K562 (cell line): ENCODE results near the gene MFSD12. TPM values are rescaled to one million over a fixed set of nuclear protein-coding genes. Genes with fewer than 3 reads are reported as not detected.

ENCODE experiments used
- ATAC-seq: fragments of 200-7000 bp; cut with Tn5 transposase; 3 replicates; pipeline ENCODE4 v1.9.1; 2020; ENCODE audit warnings: moderate library complexity
- Bru-seq: library from RNA; stranded (reverse); fragments of 400-500 nt; gene quantifications from one replicate; lab custom pipeline; 2021; lab: Mats Ljungman, UMichigan
- BruChase-seq, 2 experiments: library from RNA; stranded (reverse); fragments of 400-500 nt; gene quantifications; one replicate each; lab custom pipeline; 2021; lab: Mats Ljungman, UMichigan
- BruUV-seq: library from RNA; stranded (reverse); fragments of 400-500 nt; replicated peaks from 2 replicates; lab custom pipeline; 2021; lab: Mats Ljungman, UMichigan
- CTCF ChIA-PET: fragments of 300-600 bp; formaldehyde crosslinking; extraction: SDS; loops from one replicate; lab custom pipeline; 2021; ENCODE audit warnings: low intra/inter-chr PET ratio; lab: Yijun Ruan, JAX
- POLR2A ChIA-PET: fragments of 300-600, 350-650 bp; sonication (Branson Sonifier 250); formaldehyde crosslinking; extraction: SDS; loops from one replicate; lab custom pipeline; 2021; ENCODE audit warnings: antibody characterized with exemption, inconsistent platforms; lab: Yijun Ruan, JAX
- DNase-seq, 4 experiments: peaks; one replicate each; pipeline versions ENCODE4 v3.0.0 to v3.0.0-alpha.2; 2011 to 2018; ENCODE audit warnings: low spot score in 3 of 4, mixed read lengths in 3 of 4; ENCODE audit errors: extremely low read depth in 1 of 4
- FAIRE-seq: peaks from 2 replicates; lab custom pipeline; 2011; peaks lifted over from hg19 to GRCh38; lab: Jason Lieb, UNC
- H2AFZ ChIP-seq: 2 replicates; pipeline ENCODE4 v1.6.0; 2011; ENCODE audit warnings: low read depth, low read length, control low read depth, inconsistent platforms
- H3K27ac ChIP-seq: fragments of 200-600 bp; 3 replicates; pipeline ENCODE4 v1.8.0; 2011; ENCODE audit warnings: low read depth, mild to moderate bottlenecking, control low read depth, inconsistent platforms, low read length, moderate library complexity, mixed read lengths; ENCODE audit errors: extremely low read depth
- H3K27me3 ChIP-seq, 2 experiments: fragments of 300-600 bp in 1 of 2; 2 replicates in 1 of 2; 3 replicates in 1 of 2; pipeline versions ENCODE4 v1.6.0 to v1.8.0; 2011; ENCODE audit warnings: inconsistent platforms in 2 of 2, low read length in 2 of 2, mild to moderate bottlenecking in 1 of 2, mixed read lengths in 1 of 2, moderate library complexity in 1 of 2; ENCODE audit not compliant: control insufficient read depth in 2 of 2, insufficient read depth in 2 of 2
- H3K36me3 ChIP-seq: fragments of 300-600 bp; 3 replicates; pipeline ENCODE4 v1.8.0; 2011; ENCODE audit warnings: mild to moderate bottlenecking, low read length, inconsistent platforms; ENCODE audit not compliant: control insufficient read depth, insufficient read depth
- H3K4me1 ChIP-seq, 2 experiments: fragments of 200-600 bp in 1 of 2; replicated peaks in 1 of 2; 2 replicates in 1 of 2; 3 replicates in 1 of 2; pipeline versions ENCODE4 v1.5.1 to v1.8.0; 2011; ENCODE audit warnings: inconsistent platforms in 2 of 2, low read length in 2 of 2, mild to moderate bottlenecking in 1 of 2, mixed read lengths in 1 of 2, moderate library complexity in 1 of 2; ENCODE audit not compliant: control insufficient read depth in 2 of 2, insufficient read depth in 2 of 2
- H3K4me2 ChIP-seq: 2 replicates; pipeline ENCODE4 v1.6.1; 2011; ENCODE audit warnings: low read length, control low read depth, inconsistent platforms, mixed read lengths; ENCODE audit not compliant: insufficient read depth
- H3K4me3 ChIP-seq: fragments of 200-600 bp; sonication (generic), shearing (Covaris generic); 2 replicates; pipeline ENCODE4 v1.5.1; 2016; ENCODE audit warnings: control low read depth, inconsistent platforms
- H3K79me2 ChIP-seq: fragments of 200-600 bp; 3 replicates; pipeline ENCODE4 v1.8.0; 2011; ENCODE audit warnings: low read length, inconsistent platforms; ENCODE audit not compliant: control insufficient read depth, insufficient read depth
- H3K9ac ChIP-seq, 2 experiments: 2 replicates each; pipeline versions ENCODE4 v1.6.0 to v1.6.1; 2011; ENCODE audit warnings: low read depth in 2 of 2, low read length in 2 of 2, control low read depth in 1 of 2, inconsistent platforms in 1 of 2, mild to moderate bottlenecking in 1 of 2, mixed read lengths in 1 of 2; ENCODE audit not compliant: insufficient read depth in 1 of 2
- H3K9me1 ChIP-seq: one replicate; pipeline ENCODE4 v1.6.0; 2011; ENCODE audit warnings: inconsistent platforms, mild to moderate bottlenecking, low read length, moderate library complexity; ENCODE audit not compliant: control insufficient read depth, insufficient read depth
- H3K9me3 ChIP-seq: replicated peaks from 2 replicates; pipeline ENCODE4 v1.5.1; 2011; ENCODE audit warnings: low read depth, low read length, inconsistent platforms; ENCODE audit not compliant: control insufficient read depth, insufficient read depth
- H4K20me1 ChIP-seq: replicated peaks from 2 replicates; pipeline ENCODE4 v1.6.1; 2011; ENCODE audit warnings: low read length, inconsistent platforms, mixed read lengths; ENCODE audit not compliant: control insufficient read depth, insufficient read depth
- FOS ChIP-seq: IDR thresholded peaks from 3 replicates; pipeline ENCODE4 v1.6.1; 2011; ENCODE audit not compliant: insufficient read length; ENCODE audit errors: extremely low read depth
- HDGF ChIP-seq: fragments of 450-650 bp; IDR thresholded peaks from 2 replicates; pipeline ENCODE4 v1.6.1; 2016
- MTA1 ChIP-seq: fragments of 450-650 bp; IDR thresholded peaks from 2 replicates; pipeline ENCODE4 v1.6.1; 2017; ENCODE audit warnings: borderline replicate concordance
- PCBP1 ChIP-seq: fragments of 200-400 bp; formaldehyde crosslinking; IDR thresholded peaks from 2 replicates; pipeline ENCODE4 v1.6.1; 2018; ENCODE audit warnings: mild to moderate bottlenecking, low read depth, low read length; ENCODE audit not compliant: poor library complexity, severe bottlenecking
- RNF2 ChIP-seq: sonication (generic); IDR thresholded peaks from 2 replicates; pipeline ENCODE4 v1.6.1; 2016
- SAFB ChIP-seq: fragments of 200-400 bp; formaldehyde crosslinking; IDR thresholded peaks from 2 replicates; pipeline ENCODE4 v1.6.1; 2017; ENCODE audit warnings: low read depth, low read length, borderline replicate concordance
- WGBS: fragments of 100-300 bp; shearing (Covaris generic); methylation state at CpG from one replicate; pipeline ENCODE4 v1.1.6; 2016; ENCODE audit warnings: low coverage, mixed read lengths; ENCODE audit not compliant: insufficient coverage; ENCODE audit errors: missing lambda C conversion rate; 5-methylcytosine and 5-hydroxymethylcytosine counted together
- in situ Hi-C: fragments of 300-500 bp; cut with MboI; formaldehyde crosslinking; loops from 4 replicates; pipeline ENCODE4 v1.15.0; 2018; ENCODE audit warnings: inconsistent platforms, mixed read lengths
- intact Hi-C: fragments of 100-400 bp; cut with micrococcal nuclease; formaldehyde crosslinking; loops from 2 replicates; pipeline ENCODE4 v1.14.2; 2022
- long read RNA-seq, 3 experiments: library from polyadenylated mRNA in 2 of 3; library from RNA in 1 of 3; unstranded in 2 of 3; stranded (forward) in 1 of 3; transcript quantifications; one replicate each; pipeline ENCODE4 v2.0.0, GENCODE V29; 2019 to 2022
- polyA minus RNA-seq, 3 experiments: library from RNA; depleted of rRNA, polyadenylated mRNA; stranded (reverse); fragments of >200 nt; gene quantifications; 2 replicates each; pipeline ENCODE4 v1.2.3, GENCODE V29; 2011
- polyA plus RNA-seq, 8 experiments: library from polyadenylated mRNA; depleted of rRNA in 4 of 8; stranded (reverse) in 5 of 8; unstranded in 3 of 8; fragments of >200 nt; fragmentation: Nextera tagmentation in 2 of 8; fragmentation: Illumina TruSeq in 1 of 8; extraction: Ambion mirVana in 2 of 8; extraction: Trizol in 1 of 8; gene quantifications; 2 replicates each; pipeline versions ENCODE4 v1.2.1 to v1.2.3, GENCODE V29; 2011 to 2014; ENCODE audit warnings: inconsistent platforms in 1 of 8, missing spikeins in 1 of 8
- total RNA-seq, 7 experiments: library from RNA; depleted of rRNA in 6 of 7; stranded (reverse); fragments of >200 nt in 6 of 7; fragmentation: Illumina TruSeq in 2 of 7; extraction: Trizol in 2 of 7; gene quantifications; 2 replicates each; pipeline versions ENCODE4 v1.2.1 to v1.2.3, GENCODE V29; 2011 to 2021; ENCODE audit warnings: low replicate concordance in 1 of 7
- TF ChIP-seq, protein P1 (sequence below), 3 experiments: fragments of 200-800 bp in 1 of 3; sonication (Bioruptor generic) in 1 of 3; sonication (generic) in 1 of 3; formaldehyde crosslinking in 1 of 3; IDR thresholded peaks; 2 replicates each; pipeline versions ENCODE4 v1.6.1 to v1.8.0; 2016 to 2022; ENCODE audit warnings: mild to moderate bottlenecking in 2 of 3, missing compliant biosample characterization in 2 of 3, missing genetic modification characterization in 2 of 3, missing genetic modification reagents in 1 of 3
- TF ChIP-seq, protein P2 (sequence below): fragments of 250-450 bp; sonication (Bioruptor Pico); IDR thresholded peaks from 2 replicates; pipeline ENCODE4 v1.5.0; 2021
- TF ChIP-seq, protein P3 (sequence below): sonication (generic); formaldehyde crosslinking; IDR thresholded peaks from 2 replicates; pipeline ENCODE4 v1.8.1; 2023; ENCODE audit warnings: mild to moderate bottlenecking, missing genetic modification reagents, moderate library complexity

MFSD12 gene
- 80.9 and 267 TPM in 2 replicates for total RNA-seq (2011; cell fraction: chromatin; rRNA removed; ENCODE audit: low replicate concordance)
- 253 and 311 TPM in 2 replicates for total RNA-seq (2011; cell fraction: nucleolus; rRNA removed)
- 151 and 160 TPM in 2 replicates for total RNA-seq (2011; cell fraction: nucleoplasm; rRNA removed)
- total RNA-seq (2014; rRNA removed) = 99.9 and 103 TPM in 2 replicates
- 18.8 and 21.5 TPM in 2 replicates for total RNA-seq (2014; rRNA removed; fragmentation: Illumina TruSeq; extraction: Trizol)
- total RNA-seq (2015; rRNA removed; fragmentation: Illumina TruSeq; extraction: Trizol) = 34.8 and 40.7 TPM in 2 replicates
- 110 and 112 TPM in 2 replicates for total RNA-seq (2021)
- 31.8 and 53.9 TPM in 2 replicates for polyA plus RNA-seq (2011; rRNA removed)
- polyA plus RNA-seq (2011; cell fraction: cytosol; rRNA removed) = 48.2 and 140 TPM in 2 replicates
- polyA plus RNA-seq (2011; cell fraction: nucleus; rRNA removed) = 127 and 224 TPM in 2 replicates
- 63.5 and 81.8 TPM in 2 replicates for polyA plus RNA-seq (2012)
- 28.2 and 63.0 TPM in 2 replicates for polyA plus RNA-seq (2014; fragmentation: Illumina TruSeq; extraction: Trizol)
- polyA plus RNA-seq (2014; fragmentation: Nextera tagmentation; extraction: Ambion mirVana) = 1 to 10 TPM in 1 of 2 experiments, under 1 TPM in 1; 0.69 to 1.7 TPM
- 79.9 and 80.7 TPM in 2 replicates for polyA plus RNA-seq (2014; rRNA removed)
- 19.6 and 27.4 TPM in 2 replicates for polyA minus RNA-seq (2011; rRNA and poly(A)+ RNA removed)
- 64.0 and 66.5 TPM in 2 replicates for polyA minus RNA-seq (2011; cell fraction: cytosol; rRNA and poly(A)+ RNA removed)
- 38.5 and 38.8 TPM in 2 replicates for polyA minus RNA-seq (2011; cell fraction: nucleus; rRNA and poly(A)+ RNA removed)
- Bru-seq, nascent RNA = percentile 69 among the genes with signal in this experiment
- percentile 62 among the genes with signal in this experiment for BruChase-seq, experiment 1, labeled RNA remaining after a 2-hour chase
- BruChase-seq, experiment 2, labeled RNA remaining after a 6-hour chase = percentile 60 among the genes with signal in this experiment
- long read RNA-seq, experiment 1, transcript MFSD12-204 (1 exons, 1,769 nt) = minor isoform, 34 of 605 reads
- long read RNA-seq, experiment 1, transcript MFSD12-201 (10 exons, 2,124 nt) = major isoform, 155 of 605 reads
- long read RNA-seq, experiment 1, partial matches to known transcripts = 211 of 605 reads
- long read RNA-seq, experiment 1, other reads (novel, unspliced or antisense) = 200 of 605 reads
- long read RNA-seq, experiment 2, transcript MFSD12-201 (10 exons, 2,124 nt) = major isoform, 41 of 99 reads
- long read RNA-seq, experiment 2, partial matches to known transcripts = 20 of 99 reads
- long read RNA-seq, experiment 2, other reads (novel, unspliced or antisense) = 34 of 99 reads
- long read RNA-seq, experiment 3, partial matches to known transcripts = 12 of 22 reads
- long read RNA-seq, experiment 3, other reads (novel, unspliced or antisense) = 6 of 22 reads

DNA sequence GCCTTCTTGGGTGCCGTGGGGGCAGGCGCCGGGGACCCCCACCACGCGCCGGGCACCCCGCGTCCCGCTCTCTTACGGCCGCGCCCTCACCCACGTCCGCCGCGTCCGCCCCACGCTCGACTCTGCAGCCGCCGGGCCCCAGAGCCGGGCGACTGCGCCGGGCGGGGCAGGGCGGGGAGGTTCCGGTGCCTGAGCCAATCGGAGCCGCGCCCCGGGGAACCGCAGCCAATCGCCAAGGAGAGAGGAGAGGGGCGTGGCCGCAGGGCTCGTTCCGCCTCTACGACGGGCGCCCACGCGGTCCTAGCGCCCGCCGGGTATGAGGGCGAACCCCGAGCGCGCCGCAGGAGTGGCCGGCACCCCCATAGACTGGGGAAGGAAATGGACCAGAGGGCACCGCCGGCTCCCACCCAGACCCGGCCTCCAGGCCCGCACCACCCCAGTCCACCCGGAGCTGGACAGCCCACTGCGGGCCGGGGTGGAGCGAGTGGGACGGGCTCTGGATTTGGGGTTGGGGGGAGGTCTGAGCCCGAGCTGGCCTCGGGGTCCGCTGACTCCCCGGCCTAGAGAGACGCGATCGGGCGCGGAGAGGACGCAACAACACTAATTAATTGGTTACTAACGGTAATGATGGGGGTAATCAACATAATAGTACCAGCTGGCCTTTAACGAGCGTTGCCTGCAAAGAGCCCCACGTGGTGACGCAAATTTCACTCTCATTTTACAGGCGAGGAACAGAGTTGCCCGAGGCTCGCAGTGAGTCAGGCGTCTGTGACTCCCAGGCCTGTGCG lies at the start of gene MFSD12:
Gene MFSD12 (minus strand): TSS at position 126 of the 788 bp plus-strand sequence. CDS start 183 bp downstream, outside the sequence.
- H3K4me2 ChIP-seq = peak within 1 kb of the TSS; percentile 92
- peak within 1 kb of the TSS; percentile 79 for H3K27ac ChIP-seq
- peak within 1 kb of the TSS; percentile 90 for H2AFZ ChIP-seq
- POLR2A ChIA-PET = interaction anchor here (0.7 to 1.9 kb wide), 9 partner anchors 9 to 306 kb away, joined by 3 to 9 read pairs (median 3); partner anchors contain the start of gene TEKTIP1
- peaks cover 9% of the 10 kb centered on the region for H4K20me1 ChIP-seq
- DNase-seq = peak; percentile 97 to 100 (median 99)
- WGBS = under 1% methylated on average over 53 of the region's 81 CpGs
- H3K4me3 ChIP-seq = peak within 1 kb of the TSS; percentile 93
- peaks cover 7% of the 10 kb centered on the region for H3K9me1 ChIP-seq
- CTCF ChIA-PET = no interaction called here
- intact Hi-C loops (loop anchor here (2.0 kb wide), 1 partner anchor 15 kb away; the partner anchor contains the start of gene HMG20B), in situ Hi-C loops (no loop called here)
- H3K36me3 ChIP-seq = peaks cover 20% of the 10 kb centered on the region
- TSS peak; percentile 96 for BruUV-seq
- peak; percentile 75 for FAIRE-seq
- ATAC-seq = peak; percentile 98
- peaks cover 24 to 77% of the 10 kb centered on the region in 2 experiments; a peak in 4 of 5 replicates for H3K4me1 ChIP-seq
- H3K79me2 ChIP-seq = peaks cover 42% of the 10 kb centered on the region
- H3K9ac ChIP-seq = peak within 1 kb of the TSS; percentile 81 to 99
- H3K27me3 ChIP-seq = no peaks in the 10 kb centered on the region
- no peaks in the 10 kb centered on the region for H3K9me3 ChIP-seq
- TF ChIP-seq, protein P1, sequence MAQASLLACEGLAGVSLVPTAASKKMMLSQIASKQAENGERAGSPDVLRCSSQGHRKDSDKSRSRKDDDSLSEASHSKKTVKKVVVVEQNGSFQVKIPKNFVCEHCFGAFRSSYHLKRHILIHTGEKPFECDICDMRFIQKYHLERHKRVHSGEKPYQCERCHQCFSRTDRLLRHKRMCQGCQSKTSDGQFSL (CRISPR knock-in tag; IDR thresholded peaks at IDR 0.05) = peak; percentile 80
- TF ChIP-seq, protein P1 (tag; IDR thresholded peaks at IDR 0.05) = no peak
- TF ChIP-seq HDGF (no peak), RNF2 (peak; percentile 49; the same call in 1 of the 2 replicates), PCBP1 (peak; percentile 57), MTA1 (no peak), SAFB (peak; percentile 74), FOS (peak; percentile 90)
- TF ChIP-seq, protein P2, sequence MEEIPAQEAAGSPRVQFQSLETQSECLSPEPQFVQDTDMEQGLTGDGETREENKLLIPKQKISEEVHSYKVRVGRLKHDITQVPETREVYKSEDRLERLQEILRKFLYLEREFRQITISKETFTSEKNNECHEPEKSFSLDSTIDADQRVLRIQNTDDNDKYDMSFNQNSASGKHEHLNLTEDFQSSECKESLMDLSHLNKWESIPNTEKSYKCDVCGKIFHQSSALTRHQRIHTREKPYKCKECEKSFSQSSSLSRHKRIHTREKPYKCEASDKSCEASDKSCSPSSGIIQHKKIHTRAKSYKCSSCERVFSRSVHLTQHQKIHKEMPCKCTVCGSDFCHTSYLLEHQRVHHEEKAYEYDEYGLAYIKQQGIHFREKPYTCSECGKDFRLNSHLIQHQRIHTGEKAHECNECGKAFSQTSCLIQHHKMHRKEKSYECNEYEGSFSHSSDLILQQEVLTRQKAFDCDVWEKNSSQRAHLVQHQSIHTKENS (CRISPR knock-in tag) = no peak
- TF ChIP-seq, protein P3, sequence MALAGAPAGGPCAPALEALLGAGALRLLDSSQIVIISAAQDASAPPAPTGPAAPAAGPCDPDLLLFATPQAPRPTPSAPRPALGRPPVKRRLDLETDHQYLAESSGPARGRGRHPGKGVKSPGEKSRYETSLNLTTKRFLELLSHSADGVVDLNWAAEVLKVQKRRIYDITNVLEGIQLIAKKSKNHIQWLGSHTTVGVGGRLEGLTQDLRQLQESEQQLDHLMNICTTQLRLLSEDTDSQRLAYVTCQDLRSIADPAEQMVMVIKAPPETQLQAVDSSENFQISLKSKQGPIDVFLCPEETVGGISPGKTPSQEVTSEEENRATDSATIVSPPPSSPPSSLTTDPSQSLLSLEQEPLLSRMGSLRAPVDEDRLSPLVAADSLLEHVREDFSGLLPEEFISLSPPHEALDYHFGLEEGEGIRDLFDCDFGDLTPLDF (CRISPR knock-in tag) = peak; percentile 60; the same call in 1 of the 2 replicates
